ENCODE measurements around the gene KRTAP12-3.
"Not testable (repeated sequence)": the region's sequence is repeated elsewhere in the genome, so short reads cannot be mapped to it uniquely, and the experiment has no call there.

Gene KRTAP12-3

DNA sequence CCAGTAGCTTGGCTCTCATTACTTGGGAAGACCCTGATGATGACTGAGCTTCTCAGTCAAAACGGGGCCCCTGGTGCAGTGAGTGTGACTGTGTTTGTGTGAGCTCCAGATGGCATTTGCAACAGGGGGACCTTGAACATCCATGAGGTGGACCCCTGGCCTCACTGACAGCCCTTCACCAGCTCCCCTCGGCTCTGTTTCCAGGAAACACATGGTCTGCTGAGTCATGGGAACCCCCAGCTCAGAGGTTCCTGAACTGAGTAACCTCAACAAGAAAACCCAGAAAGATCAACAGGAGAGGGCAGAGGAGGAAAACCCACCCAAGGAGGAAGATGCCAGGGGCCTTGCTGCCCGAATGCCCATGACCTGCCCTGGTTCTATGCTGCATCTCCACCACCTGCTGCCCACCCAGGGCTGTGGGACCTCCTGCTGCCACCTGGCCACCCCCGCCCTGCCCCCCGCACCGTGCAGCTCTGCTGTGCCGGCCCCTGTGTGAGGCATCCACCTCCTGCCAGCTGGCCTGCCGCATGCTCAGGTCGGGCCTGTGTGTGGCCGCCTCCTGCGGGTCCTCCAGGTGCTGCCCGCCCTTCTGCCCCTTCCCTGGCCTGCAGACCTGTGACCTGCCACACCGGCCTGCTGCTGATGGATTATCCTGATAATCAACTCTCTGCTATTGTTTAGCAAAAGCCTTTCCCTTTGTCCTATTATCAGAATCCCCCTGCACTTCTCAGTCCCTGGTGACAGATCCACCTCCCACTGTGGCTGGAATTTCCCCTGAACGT is 28.5 kb downstream of the KRTAP12-3 start:
- DNase-seq = no peak

DNA sequence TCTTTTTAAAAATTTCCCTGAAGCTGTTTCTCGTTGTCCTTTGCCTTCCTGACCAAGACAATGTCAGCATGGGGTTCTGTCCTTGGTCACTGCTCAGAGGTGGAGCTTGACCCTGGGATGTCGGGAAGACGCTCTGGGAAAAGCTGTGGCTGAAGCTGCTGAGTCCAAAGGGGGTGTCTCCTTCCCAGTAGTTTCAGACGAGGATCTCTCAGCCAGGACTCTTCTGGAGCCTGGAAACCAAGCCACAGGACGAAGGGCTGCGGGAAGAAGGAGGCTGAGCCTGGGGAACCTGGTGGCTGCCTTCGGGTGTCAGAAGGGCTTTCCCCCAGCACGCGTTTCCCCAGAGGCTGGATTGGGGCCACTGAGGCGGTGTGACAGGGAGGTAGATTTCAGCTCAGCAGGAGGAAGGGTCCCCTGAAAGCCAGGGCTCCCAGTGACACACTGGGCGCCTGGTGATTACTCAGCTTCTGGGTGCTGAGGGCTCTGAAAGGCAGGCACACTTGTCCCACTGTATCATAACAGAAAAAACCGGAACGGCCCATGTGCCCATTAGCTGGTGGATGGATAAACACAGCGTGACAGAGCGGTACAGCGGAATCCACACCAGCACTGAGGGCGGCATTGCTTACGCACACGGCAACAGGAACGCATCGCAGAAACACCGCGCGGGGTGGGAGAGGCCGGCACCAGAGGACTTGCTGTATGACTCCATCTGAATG is 29.3 kb downstream of the KRTAP12-3 start:
- no peak for DNase-seq

DNA sequence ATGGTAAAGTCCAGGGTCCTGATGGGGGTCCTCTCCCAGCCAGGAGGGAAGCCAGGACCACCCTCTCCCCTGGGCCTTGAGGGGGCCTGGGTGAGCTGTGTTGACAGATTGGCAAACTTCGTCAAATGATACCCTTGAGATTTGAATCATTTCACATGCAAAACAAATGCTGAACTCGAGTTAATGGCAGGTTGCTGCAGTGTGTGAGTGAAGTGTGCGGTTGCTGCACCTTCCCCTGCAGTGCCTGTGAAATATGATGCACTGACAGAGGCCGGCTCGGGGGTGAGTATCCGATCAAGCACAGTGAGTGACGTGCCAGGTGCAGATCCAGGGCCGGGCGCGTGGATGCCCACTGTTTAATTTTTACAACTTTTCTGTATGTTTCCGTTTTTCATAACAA is 29.9 kb downstream of the KRTAP12-3 start:
- no peak for DNase-seq

DNA sequence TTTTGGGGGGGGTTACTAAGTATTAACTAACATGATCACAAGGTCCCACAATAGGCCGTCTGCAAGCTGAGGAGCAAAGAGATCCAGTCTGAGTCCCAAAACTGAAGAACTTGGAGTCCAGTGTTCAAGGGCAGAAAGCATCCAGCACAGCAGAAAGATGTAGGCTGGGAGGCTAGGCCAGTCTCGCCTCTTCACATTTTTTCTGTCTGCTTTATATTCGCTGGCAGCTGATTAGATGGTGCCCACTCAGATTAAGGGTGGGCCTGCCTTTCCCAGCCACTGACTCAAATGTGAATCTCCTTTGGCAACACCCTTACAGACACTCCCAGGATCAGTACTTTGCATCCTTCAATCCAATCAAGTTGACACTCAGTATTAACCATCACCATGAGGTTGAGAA is 32.0 kb downstream of the KRTAP12-3 start:
- DNase-seq = peak; percentile 13

- DNase-seq = no peak
Observed at GRCh38 chr21:44691686-44692085, 34.0 kb downstream of the KRTAP12-3 start.

- no peak for DNase-seq
Observed at GRCh38 chr21:44692798-44693512, 35.2 kb downstream of the KRTAP12-3 start.

DNA sequence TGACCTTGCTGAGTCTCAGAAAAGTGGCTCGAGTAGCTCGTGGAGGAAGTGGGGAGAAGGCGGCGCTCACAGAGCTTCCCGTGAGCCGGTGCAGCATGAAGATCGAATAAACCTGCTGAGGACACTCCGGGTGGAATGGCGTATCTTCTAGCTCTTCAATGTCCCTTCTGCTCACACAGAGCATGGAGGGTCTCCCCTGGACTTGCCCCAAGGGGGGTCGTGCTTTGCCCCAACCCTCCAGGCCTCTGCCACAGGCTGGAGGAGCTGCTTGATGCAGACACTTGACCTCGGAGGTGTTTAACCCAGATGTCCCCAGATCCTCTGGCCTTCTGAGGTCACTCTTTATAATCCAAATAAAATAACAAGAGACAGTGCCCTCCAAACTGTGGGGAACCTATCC is 37.0 kb downstream of the KRTAP12-3 start:
- no peak for DNase-seq

DNA sequence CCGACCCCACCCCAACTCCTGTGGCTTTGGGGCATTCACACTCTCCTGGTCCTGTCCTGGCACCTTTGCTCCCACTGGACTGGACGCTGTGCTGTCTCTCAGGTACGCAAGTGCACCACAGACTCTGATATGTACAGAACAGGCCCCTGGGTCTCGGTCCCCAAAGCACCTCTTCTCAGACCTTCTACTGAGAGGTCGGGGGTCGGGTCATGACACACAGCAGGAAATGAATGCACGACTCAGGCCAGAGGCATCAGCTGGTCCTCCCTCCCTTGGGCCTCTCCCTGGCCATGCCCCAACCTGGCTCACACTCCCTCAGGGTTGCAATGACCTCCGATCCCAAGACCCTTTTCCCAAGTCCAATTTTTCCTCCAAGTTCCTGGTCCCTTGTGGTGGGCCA is 37.5 kb downstream of the KRTAP12-3 start:
- DNase-seq = no peak

DNA sequence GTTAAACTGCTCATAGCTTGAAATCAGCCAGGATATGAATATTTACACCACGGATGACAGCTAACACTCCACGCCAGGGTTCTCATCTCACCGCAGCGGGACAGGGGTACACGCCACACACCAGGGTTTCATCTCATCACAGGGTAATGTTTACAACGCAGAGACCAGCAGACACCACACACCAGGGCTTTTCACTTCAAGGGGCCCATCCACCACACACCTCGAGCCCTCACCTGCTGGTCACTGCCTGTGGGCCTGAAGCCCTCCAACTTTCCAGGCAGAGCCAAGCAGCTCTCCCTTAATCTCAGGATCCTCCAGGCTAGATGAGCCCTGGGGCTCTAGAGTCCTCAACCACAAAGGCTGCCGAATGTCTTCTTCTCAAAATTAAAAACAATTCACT is 37.9 kb downstream of the KRTAP12-3 start:
- no peak for DNase-seq

DNA sequence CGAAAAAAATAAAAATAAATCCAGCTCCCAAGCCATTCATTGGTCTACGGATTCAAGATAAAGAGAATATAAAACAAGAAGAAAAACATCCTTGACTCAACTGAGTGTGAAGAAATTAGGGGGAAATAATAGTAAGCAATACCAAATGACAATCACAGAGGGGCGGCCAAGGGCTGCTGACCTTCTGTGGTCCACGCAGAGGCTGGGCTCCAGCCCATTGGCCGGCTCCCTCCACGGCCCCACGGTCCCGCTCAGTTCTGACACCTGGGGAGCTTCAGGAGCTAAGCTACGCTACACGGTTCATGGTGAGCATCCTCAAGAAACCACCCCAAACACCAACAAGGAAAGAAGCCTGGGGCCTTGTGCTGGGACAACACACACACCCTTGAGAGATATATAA is 38.8 kb downstream of the KRTAP12-3 start:
- no peak for DNase-seq

GRCh38 chr21:44697172-44697810 is 39.6 kb downstream of the KRTAP12-3 start, which contains the start of gene KRTAP10-12:
TSS of gene KRTAP10-12 (plus strand) at chr21:44697172. CDS start at chr21:44697202, 30 bp downstream.
- not testable (repeated sequence) for DNase-seq

GRCh38 chr21:44697811-44698734 is 40.3 kb downstream of the KRTAP12-3 start:
- peak; percentile 97 for DNase-seq

DNA sequence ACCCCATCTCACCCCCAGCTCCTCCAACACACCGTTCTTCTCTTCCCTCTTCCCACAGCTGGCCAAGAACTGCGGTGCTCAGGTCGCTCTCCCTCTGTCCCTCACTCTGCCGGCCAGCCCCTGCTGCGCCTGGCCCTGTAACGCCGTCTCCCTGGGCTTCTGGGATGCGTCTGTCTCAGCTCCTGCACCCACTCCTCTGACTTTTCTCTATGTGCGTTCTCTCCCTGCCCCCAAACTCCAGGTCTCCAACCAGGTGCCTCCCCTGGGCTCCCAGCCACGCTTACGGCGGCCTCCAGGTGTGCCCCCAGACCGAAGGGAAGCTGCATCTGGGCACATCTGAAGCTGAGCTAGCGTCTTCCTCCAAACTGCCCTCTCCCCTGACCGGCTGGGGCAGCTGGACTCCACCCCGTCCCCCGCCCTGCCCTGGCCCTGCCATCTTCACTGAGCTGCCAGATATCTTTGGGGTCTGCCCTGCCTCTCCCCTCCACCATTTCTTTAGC is 41.8 kb downstream of the KRTAP12-3 start:
- no peak for DNase-seq

DNA sequence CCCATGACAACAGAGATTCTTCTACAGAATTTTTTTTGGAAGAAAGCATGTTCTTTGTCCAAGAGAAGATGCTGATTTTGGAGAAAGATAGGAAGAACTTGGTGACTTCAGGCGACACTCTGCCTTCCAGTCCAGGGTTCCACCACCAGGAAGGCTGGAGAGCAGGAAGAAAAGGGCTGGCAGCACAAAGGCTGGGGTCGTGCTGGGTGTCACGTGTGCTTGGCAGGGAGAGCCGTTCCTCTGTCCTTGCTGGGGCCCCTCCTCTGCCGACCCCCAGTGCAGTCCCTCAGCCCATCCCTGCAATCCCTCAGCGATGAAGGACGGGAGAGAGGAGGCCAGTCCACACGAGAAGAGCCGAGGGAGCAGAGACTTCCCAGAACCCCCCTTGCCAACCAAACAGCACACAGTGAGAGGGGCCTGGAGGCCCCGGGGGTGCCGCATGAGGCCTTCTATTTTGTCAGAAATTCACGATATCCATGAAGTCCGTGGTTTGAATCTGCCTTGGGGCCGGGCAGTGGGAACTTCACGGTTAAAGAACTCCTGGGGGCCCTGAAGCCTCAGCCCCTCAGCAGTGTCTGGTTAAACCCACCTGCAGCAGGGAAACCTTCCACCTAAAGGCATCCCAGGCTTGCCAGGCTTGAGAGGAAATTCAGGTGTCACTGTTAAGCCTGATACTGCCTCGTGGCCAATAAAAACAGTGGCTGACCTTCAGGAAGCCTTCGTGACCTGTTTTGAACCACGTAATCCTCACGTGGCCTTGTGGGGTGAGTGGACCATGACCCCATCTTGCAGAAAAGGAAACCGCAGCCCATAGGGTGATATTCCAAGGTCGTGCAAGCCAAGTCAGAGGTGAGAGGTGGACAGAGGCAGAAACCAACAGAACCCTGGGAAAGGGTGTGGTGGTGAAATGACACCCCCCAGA is 42.6 kb downstream of the KRTAP12-3 start:
- DNase-seq = no peak

- no peak for DNase-seq
Observed at GRCh38 chr21:44701023-44701400, 43.3 kb downstream of the KRTAP12-3 start.

- DNase-seq = peak; percentile 49
Observed at GRCh38 chr21:44701541-44701940, 43.8 kb downstream of the KRTAP12-3 start.

DNA sequence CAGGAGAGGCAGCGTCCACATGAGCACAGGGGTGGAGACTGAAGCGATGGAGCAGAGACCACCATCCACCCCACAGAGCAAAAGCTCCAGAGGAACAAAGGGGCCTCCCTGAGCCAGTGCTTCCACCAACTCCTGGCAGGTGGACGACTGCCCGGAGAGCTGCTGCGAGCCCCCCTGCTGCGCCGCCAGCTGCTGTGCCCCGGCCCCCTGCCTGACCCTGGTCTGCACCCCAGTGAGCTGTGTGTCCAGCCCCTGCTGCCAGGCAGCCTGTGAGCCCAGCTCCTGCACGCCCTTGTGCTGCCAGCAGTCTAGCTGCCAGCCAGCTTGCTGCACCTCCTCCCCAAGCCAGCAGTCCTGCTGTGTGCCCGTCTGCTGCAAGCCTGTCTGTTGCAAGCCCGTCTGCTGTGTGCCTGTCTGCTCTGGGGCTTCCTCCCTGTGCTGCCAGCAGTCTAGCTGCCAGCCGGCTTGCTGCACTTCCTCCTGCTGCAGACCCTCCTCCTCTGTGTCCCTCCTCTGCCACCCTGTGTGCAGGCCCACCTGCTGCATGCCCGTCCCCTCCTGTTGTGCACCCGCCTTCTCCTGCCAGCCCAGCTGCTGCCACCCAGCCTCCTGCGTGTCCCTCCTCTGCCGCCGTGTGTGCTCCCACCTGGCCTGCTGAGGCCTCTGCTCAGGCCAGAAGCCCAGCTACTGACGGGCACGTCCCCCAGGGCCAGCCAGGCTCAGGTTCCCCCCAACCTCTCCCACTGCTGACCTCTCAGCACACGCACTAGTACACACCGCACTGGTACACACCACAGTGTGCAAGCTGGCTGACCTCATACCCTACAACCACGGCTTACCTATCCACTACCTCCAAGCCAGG is 44.6 kb downstream of the KRTAP12-3 start:
- no peak for DNase-seq

DNA sequence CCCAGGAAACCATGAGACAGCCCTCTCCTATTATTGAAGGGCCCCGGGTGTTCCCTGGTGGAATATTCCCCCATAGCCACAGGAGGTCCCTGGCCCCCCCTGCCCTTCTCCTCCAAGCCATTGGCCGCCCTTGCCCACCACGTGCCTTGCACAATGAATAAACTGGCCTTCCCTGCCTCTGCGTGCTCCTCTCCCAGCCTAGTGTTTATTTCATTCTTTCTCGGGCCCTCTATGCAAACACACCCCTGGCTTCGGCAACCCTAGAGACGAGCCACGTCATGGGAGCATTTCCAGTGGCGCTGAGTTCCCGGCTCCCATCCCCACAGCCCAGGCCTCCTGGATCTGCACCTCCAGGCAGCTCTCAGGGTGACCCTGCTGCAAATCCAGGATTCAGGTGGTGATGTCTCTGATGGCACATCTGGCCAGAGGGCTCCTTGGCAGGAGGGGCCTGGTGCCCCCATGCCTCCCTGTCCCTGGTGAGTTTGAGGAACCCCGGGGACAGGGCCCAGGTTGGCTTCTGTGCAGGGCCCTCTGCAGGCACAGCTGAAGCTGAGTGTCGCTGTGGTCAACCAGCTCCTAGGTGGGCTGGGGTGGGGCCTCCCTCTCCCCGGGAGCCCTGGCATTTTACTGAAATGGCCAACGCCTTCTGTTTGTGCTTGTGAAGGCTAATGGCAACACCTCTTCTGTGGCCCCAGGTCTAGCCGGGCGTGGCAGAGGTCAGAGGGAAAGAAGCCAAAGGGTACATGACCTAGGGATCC is 45.4 kb downstream of the KRTAP12-3 start:
- peak; percentile 50 for DNase-seq

Data from islet precursor cell (in vitro differentiated cells).